Stimulated activated CD8-positive, alpha-beta memory T cell treated with anti-CD3 and anti-CD28 coated beads, Interleukin-15, amount 100 ng/mL, for 1 hour (primary cell): Measurements from ENCODE around the gene CHAC2.
"Not testable (repeated sequence)": the region's sequence is repeated elsewhere in the genome, so short reads cannot be mapped to it uniquely, and the experiment has no call there.

Experiments used
- DNase-seq: peaks from one replicate; pipeline ENCODE4 v3.0.0-alpha.2; 2020; ENCODE audit warnings: low read depth

The CHAC2 gene

DNA sequence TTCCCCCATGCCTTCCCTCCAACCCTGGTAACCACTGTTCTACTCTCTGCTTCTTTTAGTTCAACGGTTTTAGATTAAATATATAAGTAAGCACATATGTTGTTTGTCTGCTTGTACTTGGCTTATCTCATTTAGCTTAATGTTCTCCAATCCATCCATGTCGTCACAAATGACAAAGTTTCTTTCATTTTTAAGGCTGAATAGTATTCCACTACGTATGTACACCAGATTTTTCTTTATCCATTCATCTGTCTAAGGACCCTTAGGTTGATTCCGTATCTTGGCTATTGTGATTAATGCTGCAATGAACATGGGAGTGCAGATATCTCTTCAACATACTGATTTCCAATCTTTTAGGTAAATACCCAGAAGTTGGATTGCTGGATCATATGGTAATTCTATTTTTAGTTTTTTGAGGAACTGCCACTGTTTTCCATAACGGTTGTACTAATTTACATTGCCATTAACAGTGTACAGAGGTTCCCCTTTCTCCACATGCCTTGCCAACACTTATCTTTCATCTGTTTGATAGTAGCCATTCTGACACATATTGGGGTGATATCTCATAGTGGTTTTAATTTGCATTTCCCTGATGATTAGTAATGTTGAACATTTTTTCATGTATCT is 11.0 kb downstream of the CHAC2 start:
- no peak for DNase-seq

DNA sequence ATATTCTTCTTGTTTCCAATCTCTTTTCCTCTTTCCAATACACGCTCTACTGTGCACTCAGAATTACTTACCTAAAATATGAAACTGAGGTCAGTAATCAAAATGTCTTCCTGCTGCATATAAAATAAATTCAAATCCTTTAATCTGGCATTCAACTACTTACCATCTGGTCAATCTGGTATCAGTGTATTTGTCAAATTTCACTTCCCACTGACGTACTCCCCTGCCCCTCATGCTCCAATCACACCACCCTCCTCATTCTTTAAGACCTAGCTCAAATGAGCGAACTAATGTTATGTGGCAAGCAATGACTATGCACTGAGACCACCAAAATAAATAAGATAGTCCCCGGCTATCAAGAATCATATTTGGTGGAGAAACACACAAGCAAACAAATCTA is 12.5 kb downstream of the CHAC2 start:
- no peak for DNase-seq

DNA sequence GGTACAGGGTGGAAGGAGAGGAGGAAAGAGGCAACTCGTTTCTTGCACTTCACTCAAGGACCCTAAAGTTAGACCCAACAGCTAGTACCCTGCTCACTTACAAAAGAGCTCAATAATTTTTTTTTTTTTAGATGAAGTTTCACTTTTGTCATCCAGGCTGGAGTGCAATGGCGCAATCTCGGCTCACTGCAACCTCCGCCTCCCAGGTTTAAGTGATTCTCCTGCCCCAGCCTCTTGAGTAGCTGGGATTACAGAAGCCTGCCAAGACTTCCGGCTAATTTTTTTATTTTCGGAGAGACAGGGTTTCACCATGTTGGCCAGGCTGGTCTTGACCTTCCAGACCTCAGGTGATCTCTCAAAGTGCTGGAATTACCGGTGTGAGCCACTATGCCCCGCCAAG is 15.1 kb downstream of the CHAC2 start:
- DNase-seq: no peak

DNA sequence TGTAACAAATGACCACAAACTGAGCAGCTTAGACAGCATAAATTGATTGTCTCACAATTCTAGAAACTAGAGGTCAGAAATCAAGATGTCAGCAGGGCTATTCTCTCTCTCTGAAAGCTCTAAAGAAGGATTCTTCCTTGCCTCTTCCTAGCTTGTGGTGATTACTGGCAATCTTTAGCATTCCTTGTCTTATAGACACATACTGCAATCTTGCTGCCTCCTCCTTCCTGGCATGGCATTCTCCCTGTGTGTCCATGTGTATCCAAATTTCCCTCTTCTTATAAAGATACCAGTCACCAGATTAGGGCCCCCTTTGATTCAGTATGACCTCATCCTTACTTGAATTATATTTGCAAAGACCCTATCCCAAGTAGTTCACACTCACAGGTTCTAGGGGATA is 16.8 kb downstream of the CHAC2 start:
- no peak for DNase-seq

DNA sequence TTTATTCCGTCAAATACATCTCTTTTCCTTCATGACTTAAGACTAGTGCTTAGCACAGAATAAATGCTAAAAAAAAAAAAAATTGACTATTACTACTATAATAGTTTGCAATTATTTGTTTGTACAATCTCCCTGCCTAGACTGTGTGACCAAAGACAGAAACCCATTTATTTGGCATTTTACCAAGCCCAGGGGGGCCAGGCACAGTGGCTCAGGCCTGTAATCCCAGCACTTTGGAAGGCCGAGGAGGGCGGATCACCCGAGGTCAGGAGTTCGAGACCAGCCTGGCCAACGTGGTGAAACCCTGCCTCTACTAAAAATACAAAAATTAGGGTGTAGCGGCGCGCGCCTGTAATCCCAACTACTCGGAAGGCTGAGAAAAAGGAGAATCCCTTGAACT is 17.8 kb downstream of the CHAC2 start:
- no peak for DNase-seq

DNA sequence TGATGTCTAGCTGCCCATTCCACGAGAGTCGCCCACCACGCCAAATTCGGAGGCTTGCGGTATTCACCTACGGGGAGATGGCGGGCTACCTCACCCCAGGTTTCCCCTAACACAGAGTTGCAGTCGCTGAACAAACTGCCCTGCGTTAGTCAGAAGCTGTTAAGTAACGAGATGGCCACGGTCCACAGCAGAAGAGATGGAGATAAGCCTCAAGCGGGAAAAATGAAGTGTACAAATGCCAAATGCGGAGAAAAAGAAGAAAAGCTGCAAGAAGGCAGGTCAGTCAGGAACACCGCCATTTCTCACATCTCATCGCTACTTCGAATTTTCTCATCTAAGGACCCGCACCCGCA is 18.7 kb downstream of the CHAC2 start:
- DNase-seq: no peak

DNA sequence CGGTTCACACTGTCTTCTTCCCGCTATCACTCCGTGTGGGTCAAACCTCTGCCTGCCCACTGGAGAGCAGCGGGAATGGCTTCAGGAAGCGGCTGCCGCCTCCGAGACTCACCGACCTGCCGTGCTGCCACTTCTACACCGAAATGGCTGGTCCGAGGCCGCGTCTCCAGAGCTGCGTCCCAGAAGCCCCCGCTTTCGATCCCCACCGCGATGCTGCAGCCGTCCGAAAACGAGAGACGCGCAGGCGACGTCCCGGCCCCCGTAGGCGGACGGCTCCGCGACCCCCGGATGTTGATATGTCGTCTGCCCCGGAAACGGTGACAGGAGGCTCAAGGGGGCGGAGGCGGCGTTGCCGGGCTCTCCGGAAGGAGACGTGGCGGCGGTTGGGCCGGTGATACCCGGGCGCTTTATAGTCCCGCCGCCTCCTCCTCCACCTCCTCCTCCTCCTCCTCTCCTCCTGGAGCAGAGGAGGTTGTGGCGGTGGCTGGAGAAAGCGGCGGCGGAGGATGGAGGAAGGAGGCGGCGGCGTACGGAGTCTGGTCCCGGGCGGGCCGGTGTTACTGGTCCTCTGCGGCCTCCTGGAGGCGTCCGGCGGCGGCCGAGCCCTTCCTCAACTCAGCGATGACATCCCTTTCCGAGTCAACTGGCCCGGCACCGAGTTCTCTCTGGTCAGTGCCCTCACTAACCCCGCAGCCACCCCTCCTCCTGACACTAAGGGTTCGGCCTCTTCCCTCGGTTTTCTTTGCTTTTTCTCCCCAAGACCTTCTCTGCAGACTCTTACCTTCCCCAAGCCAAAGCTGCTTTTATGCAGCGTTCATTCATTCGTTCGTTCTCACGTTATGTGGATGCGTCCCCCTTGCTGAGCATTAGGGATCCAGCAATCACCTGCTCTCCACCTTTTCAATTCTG is 19.4 kb downstream of the CHAC2 start, which contains the start of the genes ASB3 and ERLEC1:
Gene ASB3 (minus strand): TSS at position 249 of the 909 bp plus-strand sequence. CDS start 21,381 bp downstream, outside the sequence.
Gene ERLEC1 (plus strand): TSS at position 340 of the 909 bp plus-strand sequence. CDS start 167 bp downstream, at position 507.
- peak; percentile 78 for DNase-seq

DNA sequence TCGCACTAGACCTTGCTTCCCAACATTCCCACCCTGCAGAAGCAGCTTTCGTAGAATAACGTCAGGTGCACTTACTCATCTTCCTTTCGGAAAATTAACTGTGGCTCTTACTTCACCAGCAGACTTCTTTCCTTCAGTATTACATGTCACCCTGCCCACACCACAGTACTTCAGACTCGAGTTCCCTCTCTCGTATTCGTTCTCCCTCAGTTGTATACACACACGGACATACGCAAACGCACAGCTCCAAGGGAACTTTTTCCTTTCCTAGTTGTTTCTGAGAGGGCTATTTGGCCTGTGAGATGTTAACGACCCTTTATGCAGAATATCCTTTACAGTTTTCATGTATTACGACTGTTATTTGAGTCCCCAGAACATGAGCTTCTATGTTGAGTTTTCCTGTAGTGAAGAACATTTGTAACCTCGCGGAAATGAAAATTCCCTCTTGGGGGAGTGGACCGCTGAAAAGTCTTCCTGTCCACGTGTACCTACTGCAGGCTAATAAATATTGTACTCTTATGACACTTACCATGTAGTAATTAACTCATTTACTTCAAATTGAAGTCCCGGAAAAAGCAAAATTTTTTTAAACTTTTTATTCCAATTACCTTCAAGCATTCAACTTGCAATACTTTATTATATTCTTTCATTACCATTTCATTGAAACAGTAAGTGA is 20.1 kb downstream of the CHAC2 start:
- DNase-seq: no peak

DNA sequence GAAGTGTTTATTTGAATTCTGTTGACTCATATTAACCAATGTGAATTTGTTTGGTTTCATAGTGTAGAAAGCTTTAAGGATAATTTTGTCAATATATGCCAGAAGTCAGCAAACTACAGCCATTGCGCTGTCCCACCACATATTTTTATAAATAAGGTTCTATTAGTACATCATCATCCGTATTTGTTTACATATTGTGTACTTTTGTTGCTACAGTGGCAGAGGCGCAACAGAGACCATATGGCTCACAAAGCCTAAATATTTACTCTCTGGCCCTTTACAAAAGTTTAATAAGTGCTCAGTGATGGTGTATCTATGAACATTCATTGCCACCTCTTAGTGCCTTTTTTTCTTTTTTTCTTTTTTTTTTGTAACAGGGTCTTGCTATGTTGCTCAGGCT is 25.7 kb downstream of the CHAC2 start:
- no peak for DNase-seq

DNA sequence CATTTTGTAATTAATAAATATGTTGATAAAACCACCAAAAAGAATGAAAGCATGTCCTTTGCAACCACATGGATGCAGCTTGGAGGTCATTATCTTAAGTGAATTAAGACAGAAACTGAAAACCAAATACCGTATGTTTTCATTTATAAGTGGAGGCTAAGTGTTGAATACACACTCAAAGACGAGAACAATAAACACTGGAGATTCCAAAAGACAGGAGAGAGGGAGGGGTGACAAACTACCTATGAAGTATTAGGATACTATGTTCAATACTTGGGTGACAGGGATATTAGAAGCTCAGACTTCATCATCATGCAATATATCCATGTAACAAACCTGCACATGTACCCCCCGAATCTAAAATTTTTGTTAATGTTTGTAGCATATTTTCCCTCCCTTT is 26.2 kb downstream of the CHAC2 start:
- DNase-seq: no peak

DNA sequence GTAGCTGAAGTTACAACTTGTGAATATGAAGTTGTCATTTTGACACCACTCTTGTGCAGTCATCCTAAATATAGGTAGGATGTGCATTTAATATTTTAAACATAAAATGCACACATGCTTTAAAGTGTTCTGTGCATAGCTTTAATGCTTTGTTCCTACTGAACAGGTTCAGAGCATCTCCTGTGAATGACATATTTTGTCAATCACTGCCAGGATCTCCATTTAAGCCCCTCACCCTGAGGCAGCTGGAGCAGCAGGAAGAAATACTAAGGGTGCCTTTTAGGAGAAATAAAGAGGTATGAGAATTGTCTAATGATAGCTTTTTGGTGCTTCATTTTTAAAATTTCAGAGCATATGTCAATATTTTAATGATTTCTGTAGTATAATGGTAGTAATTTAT is 33.9 kb downstream of the CHAC2 start:
- no peak for DNase-seq

DNA sequence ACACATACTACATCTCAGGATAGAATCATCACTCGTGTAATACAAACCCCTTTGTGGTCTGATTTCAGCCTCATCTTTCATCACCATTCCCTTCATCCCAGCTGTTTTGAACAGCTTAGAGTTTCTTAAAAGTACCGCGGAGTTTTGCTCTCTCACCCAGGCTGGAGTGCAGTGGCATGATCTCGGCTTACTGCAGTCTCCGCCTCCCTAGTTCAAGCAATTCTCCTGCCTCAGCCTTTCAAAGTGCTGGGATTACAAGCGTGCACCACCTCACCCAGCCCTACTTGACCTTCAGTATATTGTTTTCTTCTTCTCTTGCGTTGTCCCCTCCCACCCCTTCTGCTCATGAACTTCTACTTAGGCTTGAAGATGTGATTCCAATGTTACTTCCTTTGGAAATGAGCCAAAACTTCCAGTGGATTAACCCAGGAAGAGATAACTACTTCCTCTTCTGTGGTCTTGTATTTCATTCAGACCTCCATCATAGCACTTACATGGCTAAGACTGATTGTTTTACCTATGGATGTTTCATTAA is 35.1 kb downstream of the CHAC2 start:
- DNase-seq: no peak

DNA sequence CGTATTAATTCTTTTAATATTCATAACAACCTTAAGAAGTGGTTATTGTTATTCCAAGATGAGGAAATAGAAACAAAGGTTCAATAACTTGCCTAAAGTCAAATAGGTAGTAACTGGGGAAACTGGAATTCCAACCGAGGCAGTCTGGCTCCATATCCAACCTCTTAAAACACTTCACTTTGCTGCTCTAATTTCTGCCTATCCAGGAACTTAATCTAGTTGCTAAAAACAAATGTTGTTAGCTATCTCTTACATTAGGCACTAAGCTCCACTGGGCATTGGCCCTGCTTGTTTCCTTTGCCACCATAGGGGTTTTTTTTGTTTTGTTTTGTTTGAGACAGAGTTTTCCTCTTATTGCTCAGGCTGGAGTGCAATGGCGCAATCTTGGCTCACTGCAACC is 44.0 kb downstream of the CHAC2 start:
- DNase-seq: no peak

DNA sequence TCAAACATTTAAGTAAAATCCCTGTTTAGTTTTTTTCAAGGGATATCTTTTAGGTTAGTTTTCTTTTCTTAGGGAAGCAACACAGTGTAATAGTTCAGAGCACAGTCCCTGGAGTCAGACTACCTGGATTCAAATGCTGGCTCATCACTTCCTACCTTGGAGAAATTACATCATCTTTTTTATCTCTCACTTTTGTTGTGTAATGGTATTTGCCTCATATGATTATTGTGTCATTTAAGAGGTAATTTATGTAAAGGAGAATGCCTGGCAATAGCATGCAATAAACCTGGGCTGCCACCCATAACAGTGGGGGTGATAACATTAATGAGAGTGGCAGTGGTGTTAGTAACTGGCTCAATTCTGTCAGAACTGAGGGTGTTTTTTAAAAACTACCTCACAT is 45.5 kb downstream of the CHAC2 start:
- no peak for DNase-seq

DNA sequence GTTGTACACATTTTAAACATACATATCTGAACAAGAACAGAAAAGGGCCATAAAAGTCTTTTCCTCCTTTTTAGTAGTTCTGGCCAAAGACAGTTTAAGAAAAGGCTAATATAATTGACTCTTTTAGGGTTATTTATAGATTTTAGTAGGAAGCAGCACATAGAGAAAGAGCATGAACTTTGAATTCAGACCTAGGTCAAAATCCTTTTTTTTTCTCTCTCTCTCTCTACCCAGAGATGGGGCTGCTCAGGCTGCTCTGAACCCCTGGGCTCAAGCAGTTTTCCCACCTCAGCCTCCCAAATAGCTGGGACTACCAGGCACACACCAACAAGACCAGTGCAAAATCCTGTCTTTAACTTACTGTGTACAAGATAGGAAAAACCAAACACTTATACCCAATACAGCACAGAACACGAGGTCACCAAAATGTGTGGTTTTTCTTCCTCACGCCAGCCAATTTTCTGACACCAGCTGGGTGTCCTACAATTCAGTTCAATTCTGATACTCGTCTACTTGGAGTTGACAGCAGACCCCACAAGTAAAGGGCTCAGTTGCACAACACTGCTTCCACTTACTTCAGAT is 51.3 kb downstream of the CHAC2 start:
- DNase-seq: no peak

DNA sequence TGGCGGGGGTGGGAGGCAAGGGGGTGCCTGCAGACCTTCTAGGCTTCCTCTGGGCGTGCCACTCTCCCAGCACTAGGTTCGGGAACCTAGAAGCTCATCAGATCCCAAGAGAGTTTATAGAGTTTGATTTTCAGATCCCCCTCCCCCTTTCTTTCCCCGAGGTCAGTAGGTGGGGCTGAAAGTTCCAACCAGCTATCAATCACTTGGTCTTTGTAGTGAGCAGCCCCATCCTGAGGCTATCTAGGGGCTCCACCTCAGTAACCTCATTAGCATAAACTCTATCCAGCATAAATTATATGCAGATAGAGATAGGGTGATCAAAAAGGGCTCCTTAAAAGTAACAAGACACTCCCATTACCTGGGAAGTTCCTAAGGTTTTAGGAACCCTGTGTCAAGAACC is 52.0 kb downstream of the CHAC2 start:
- DNase-seq: no peak

DNA sequence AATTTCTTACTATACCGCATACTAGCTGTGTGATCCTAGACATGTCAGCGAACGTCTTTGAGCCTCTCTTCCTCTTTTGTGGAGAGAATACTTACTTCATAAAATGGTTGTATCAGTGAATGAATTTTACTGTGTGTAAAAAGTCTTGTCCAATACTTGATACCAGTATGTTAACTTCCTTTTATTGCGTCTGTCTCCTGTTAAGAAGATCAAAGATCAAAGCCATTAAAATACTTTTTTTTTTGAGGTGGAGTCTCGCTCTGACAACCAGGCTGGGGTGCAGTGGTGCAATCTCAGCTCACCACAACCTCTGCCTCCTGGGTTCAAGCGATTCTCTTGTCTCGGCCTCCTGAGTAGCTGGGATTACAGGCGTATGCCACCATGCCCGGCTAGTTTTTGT is 52.4 kb downstream of the CHAC2 start:
- no peak for DNase-seq

DNA sequence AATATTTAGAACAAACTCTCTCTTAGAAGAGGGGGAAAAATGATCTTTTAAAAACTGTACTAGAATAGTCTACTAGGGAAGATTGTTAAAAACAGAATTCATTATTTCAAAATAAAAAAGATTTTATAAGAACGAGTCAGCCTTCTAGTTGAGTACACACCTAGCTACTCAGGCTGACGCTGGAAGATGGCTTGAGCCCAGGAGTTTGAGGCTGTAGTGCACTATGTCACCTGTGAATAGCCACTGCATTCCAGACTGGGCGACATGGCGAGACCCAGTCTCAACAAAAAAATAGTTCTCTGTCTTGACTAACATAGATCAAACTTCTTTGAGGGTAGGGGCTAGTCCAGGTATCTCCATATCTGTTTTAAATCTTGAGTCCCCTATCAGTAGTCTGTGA is 53.1 kb downstream of the CHAC2 start:
- no peak for DNase-seq

DNA sequence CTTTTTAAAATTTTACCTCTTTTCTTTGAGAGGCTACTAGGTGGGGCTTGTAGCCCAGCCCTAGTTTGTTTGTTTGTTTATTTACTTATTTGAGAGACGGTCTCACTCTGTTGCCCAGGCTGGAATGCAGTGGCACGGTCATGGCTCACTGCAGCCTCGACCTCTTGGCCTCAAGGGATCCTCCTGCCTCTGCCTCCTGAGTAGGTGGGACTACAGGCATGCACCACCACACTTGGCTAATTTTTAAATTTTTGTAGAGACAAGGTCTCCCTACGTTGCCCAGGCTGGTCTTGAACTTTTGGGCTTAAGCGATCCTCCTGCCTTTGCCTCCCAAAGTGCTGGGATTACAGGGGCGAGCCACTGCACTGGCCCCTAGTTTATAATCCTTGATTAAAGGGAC is 54.2 kb downstream of the CHAC2 start:
- no peak for DNase-seq

DNA sequence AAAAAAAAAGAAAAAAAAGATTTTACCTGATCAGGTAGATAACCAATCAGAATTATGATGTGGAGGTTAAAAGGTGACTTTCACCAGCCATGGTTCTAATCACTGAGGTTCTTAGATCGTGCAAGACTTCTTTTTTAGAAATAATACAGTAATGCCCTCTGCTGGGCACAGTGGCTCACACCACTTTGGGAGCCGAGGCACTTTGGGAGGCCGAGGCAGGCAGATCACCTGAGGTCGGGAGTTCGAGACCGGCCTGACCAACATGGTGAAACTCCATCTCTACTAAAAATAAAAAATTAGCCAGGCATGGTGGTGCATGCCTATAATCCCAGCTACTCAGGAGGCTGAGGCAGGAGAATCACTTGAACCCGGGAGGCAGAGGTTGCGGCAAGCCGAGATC is 56.0 kb downstream of the CHAC2 start:
- DNase-seq: not testable (repeated sequence)
